HL-60/S4 (cell line): ENCODE data around the gene FOXN4.
"Not testable (repeated sequence)": the region's sequence is repeated elsewhere in the genome, so short reads cannot be mapped to it uniquely, and the experiment has no call there.

Experiments used
- in situ Hi-C: fragments of 300-500 bp; cut with MboI; formaldehyde crosslinking; loops from 2 replicates; pipeline ENCODE4 v1.14.3; 2022; ENCODE audit warnings: low sequenced_read_pairs

The FOXN4 gene

GRCh38 chr12:109308534-109309380 lies at the start of gene FOXN4:
FOXN4 (minus strand) TSS chr12:109309284; CDS start chr12:109308321, 963 bp downstream.
- in situ Hi-C loops, result no loop called here

DNA sequence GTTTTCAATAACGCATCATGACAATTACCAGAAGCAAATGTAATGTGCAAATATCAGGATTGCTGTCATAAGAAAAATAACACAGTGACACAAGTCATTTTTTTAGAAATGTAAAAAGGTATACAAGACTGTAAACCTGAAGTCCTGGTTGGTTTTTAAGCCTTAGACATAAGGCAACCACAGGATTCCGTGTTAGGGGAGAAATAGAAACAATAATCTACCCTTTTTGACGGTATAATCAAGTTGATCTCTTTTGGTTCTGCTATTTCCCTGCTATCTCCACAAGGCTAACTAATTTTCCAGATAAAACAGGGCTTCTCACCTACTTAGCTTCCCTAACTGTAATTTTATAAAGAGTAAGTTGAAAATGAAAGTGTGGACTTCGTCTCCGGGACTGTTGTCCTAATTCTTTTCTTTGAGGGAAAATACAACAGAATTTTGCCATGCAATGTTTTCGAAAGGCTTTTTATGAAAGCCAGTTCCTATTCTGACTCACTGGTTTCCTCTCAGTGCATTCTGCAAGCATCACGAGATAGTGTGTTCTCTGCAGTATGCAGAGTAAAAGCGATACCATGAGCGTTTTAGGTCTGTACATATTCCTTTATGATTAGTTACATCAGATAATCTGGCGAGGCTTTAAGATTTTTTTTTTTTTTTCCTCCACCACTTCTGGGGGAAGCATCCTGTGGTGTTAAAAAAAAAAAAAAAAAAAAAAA lies 49.2 kb upstream of the FOXN4 start:
- in situ Hi-C loops, result no loop called here

DNA sequence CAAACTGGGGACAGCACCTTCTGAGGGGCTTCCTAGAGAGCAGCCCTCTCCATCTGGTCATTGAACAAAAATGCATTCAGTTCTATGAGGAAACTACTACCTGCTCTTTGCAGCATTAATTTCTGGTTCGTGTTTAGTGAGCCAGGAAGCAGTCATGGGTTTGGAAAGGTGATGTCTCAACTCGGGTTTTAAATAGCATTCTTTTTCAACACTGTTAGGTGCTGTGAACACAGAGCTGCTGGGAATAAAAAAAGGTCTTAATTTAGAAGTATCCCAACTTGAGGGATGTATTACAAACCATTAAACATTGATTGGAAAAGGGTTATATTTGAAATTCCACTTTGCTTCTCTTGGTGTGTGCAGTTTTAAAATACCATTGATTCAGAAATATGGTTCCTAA lies 47.9 kb upstream of the FOXN4 start:
- in situ Hi-C loops, result no loop called here

GRCh38 chr12:109356577-109356976 lies 47.5 kb upstream of the FOXN4 start:
- in situ Hi-C loops, result no loop called here

- in situ Hi-C loops, result no loop called here
These were observed 43.1 kb upstream of the FOXN4 start for GRCh38 chr12:109352184-109352583.

DNA sequence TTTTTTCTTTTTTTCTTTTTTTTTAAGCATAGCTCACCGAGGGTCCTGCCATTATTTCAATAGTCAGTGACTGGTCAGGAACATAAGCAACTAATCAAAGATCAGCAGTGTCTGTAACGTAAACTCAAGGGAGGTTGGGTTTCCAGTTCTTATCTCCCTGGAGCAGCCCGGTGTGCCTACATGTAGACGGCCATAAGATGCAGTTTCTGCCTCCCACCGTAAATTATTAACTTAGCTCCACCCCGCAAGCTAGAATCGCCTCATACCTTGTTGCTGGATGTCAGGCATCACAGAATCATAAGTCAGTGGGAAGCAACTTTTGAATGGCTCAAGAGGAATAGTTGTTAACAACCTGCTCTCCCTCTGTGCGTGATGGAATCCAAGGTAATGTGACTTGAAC lies 38.5 kb upstream of the FOXN4 start, which contains the start of gene MYO1H:
TSS of gene MYO1H (plus strand) at position 312 of the 400 bp plus-strand sequence. CDS start at position 373, 61 bp downstream.
- in situ Hi-C loops, result no loop called here

DNA sequence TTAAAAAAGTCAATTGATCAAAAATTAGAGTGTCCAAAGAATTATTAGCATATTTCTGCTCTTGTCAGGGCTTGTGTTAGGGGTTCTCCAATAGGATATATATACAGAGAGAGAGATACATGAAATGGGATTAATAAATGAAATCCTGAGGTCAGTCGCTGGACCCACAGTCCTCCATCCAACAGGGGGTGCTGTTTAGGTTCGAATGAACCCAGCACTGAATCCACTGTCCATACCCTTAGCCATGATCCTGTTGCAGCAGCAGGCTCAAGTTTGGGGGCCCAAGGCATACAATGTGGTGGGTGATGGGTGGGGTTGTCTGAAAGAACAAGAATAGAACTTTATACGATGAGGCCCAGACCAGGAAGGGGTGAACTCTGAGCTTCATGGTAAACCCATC lies 37.8 kb upstream of the FOXN4 start:
- in situ Hi-C loops, result no loop called here

DNA sequence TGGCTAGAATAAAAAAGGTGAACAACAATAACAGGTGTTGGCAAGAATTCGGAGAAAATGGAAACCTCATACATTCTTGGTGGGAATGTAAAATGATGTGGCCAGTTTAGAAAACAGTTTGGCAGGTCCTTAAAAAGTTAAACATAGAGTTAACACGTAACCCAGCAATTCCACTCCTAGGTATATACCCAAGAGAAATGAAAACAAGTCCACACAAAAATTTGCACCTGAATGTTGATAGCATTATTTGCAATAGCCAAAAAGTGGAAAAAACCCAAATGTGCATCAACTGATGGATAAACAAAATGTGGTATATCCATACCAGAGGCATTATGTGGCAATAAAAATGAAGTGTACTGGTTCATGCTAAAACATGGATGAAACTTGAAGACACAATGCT lies 36.3 kb upstream of the FOXN4 start:
- in situ Hi-C loops, result no loop called here

DNA sequence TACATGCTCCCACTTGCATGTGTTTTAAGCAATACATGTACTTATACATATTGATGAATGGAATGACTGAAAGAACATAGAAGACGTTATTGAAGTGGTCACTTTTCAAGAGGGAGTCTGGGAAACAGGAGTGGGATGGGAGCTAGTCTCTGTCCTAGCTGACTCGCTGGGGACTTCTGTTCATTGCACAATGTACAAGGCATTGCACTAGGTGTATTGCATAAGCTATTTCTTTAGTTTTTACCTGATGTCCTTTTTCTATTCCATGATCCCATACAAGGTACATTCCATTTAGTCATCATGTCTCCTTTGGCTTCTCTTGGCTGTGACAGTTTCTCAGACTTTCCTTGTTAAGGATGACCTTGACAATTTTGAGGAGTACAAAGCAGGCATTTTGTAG lies 34.6 kb upstream of the FOXN4 start:
- in situ Hi-C loops, result no loop called here

- in situ Hi-C loops, result no loop called here
These were observed 27.5 kb upstream of the FOXN4 start for GRCh38 chr12:109336593-109336992.

- in situ Hi-C loops, result no loop called here
These were observed 25.8 kb upstream of the FOXN4 start for GRCh38 chr12:109334887-109335286.

DNA sequence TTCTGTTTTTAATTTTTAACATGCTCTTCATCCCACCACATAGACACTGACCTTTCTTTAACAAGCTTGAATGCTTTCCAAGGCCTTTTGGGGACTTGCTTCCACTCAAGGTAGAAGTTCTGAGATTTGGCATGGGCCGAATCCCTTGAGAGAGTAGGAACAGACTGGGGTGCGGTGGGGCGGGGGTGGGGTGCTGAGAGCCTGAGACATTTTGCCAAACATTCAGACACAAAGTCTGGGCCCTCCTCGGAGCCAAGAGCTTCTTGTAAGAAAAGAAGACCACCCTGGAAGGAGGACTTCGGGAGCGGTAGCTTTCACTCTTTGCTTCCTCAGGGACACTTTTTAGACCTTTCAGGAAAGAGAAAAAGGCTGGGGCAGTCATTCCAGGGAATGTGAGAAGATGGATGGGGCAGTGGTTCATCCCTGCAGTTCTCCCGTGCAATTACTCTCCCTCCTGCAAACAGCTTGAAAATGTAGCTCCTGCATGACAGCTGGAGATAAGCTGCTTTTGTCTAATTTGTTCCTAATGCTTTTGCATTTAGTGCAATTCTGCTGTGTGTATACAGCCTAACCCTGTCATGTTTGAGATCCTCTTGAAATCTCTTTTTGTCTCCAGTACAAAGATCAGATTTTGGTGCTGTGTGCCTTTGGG lies 22.3 kb upstream of the FOXN4 start:
- in situ Hi-C loops, result no loop called here

DNA sequence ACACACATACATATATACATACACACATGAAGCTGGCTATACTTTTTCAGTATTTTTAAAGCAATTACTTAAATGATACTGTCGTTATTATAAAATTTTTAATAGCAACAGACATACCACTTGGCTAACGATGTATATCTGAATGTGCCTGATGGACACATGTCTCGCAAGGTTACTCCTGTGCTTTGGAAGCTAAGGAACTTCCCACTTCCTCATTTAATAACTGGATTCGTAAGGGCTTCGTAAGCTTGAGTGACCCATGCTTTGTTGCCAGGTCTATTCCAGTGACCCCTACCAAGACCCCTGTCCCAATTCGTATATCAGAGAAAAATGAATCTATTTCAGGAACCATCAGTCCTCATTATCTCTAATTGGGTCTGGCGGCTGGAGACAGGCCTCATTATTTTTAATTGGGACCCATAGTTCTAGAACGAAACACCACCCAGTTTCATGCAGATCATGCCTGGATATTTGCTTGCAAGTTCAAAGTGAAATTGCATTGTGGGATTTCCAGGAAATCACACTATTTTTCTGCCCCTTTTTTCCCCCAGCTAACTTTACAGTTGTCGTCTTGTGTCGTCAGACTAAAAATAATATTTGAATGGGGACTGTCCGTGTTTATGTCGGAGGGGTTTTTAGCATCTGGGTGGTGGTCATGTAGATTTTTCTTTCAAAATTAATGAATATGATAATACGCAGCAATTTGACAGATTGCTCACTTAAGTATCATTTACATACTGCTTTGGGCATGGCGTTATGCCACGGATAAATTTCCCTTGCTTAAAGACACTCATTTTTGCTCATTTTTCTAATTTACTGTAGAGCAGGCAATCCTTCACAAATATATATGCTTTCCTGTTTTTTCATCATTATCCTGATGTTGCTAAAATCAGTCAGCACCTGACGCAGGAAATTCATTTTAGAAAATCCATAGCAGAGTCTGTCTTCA lies 21.5 kb upstream of the FOXN4 start:
- in situ Hi-C loops, result no loop called here

DNA sequence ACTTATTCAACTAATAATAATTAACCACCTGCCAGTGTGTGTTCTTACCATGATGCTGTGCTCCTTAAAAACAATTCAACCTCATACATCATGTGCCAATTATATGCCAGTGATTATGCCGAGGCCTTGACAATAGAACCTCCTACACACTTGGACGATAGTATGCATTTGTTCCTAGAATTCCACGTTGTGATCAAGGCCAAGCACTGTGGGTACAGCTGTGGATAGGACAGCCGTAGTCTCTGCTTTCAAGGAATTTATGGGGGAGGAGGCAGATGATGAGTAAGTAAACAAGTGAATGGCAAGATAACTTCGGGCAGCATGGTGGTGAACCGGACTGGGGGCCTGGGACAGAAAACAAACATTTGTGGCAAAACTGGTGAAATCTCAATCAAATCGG lies 20.6 kb upstream of the FOXN4 start:
- in situ Hi-C loops, result no loop called here

DNA sequence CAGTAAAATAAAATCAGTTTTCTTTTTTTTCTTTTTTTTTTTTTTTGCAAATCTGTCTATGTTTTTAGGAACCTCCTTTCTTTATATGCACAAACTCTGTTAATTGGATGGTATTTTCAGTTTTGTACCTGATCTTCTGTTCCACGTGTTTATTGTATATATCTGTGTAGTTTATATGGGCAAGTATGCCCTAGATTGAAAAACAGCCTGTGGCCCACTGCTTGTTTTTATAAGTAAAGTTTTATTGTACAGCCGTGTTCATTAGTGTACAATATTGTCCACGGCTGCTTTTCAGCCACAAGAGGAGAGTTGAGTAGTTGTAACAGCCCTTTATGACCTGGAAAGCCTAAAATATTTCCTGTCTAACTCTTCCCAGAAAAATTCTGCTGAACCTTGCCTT lies 19.9 kb upstream of the FOXN4 start:
- in situ Hi-C loops, result no loop called here

- in situ Hi-C loops, result not testable (repeated sequence)
These were observed 12.2 kb upstream of the FOXN4 start for GRCh38 chr12:109321294-109321693.

DNA sequence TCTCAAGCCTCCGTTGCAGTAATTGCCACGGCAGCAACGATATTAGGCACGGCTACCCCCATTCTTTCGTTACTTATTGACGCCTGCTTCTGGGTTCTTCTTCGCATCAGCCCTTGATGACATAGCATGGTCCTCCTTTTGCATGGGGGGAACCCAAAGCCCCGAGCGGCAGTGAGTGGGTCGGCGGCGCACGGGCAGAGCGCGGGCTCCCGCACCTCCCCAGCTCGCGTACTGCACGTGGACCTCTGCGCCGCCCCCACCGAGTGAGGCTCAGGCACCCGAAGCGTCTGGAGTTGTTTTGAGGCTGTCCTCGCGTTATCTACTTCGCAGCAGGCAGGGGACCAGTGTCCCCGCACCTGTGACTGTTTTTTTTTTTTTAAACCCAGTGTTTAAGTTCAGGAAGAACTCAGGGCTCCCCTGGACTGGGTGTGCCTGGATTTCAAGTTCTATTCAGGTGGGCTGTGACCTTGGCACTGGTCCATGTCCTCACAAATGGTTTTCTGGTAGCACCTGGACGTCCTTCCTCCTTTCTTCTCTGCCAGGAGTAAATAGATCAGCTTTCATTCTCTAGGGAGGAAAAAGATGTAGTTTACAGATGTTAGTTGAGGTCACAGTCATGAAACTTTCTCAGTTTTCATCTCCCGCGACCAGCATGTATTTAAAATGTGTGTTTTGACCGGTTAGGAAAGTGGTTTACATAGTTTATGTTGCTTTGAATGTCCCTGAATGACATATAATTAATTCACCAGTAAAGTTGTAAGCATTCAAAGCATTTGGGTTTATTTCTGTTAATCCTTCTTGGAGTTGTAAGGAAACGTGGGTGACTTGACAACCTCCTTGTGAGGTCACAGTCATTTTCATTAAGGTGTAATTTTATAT lies 1.4 kb upstream of the FOXN4 start:
- in situ Hi-C loops, result no loop called here

DNA sequence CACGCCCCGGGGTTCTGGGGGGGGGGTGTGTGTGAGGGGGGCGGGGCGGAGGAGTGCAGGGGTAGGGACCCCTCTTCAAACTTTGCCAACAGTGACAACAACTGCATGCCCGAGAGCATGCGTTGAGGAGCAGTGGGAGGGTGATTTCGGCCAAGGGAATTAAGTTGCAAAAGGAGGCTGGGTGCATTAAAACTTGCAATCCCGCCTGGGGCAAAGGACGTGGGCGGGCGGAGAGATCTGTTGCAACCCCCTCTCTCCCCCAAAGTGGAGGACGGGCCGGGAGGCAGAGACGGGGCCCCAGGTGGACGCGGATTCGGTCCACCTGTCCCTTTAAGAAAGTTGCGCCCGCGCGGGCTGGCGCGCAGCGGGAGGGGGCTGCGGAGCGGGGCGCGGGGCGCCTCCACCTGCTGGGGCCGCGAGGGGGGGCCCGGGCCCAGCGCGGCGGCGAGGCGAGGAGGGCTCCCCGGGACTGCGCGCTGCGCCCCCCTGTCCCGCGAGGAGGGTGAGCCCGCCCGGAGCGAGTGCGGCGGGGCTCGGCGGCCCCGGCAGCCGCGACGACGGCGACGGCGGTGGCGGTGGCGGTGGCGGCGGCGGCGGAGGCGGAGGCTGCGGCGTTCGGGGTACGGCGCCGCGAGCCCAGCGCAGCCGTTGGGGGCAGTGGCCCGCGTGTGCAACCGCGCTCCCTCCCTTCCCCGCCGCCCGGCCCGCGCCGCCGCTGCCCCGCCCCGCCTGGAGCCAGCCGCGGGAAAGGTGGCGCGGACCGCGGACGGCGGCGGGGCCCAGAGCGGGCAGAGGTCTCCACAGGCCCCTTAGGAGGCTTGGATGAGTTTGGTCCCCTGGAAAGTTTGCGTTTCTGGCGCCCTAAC lies 530 bp upstream of the FOXN4 start:
- in situ Hi-C loops, result no loop called here

GRCh38 chr12:109307051-109307450 lies 2.0 kb downstream of the FOXN4 start:
- in situ Hi-C loops, result no loop called here
